T-helper 2 cell treated with Interferon-gamma antibody and Interleukin-4, amounts not matched to agents 5 μg/mL and 100 μg/mL, for 36 hours (primary cell): ENCODE results near the gene LRRC8B.
A peak's percentile ranks its signal among the peaks of the same experiment; 100 is the strongest.

Experiments used
- DNase-seq: peaks from one replicate; pipeline ENCODE4 v3.0.0; 2021; ENCODE audit warnings: low spot score
- H3K27ac Mint-ChIP-seq: one replicate; pipeline ENCODE4 v1.8.0; 2021; ENCODE audit warnings: mild to moderate bottlenecking, mixed read lengths
- H3K27me3 Mint-ChIP-seq: one replicate; pipeline ENCODE4 v1.8.0; 2021; ENCODE audit warnings: low read depth, mixed read lengths
- H3K36me3 Mint-ChIP-seq: one replicate; pipeline ENCODE4 v1.8.0; 2021; ENCODE audit warnings: low read depth, mixed read lengths
- H3K4me1 Mint-ChIP-seq: one replicate; pipeline ENCODE4 v1.8.0; 2021; ENCODE audit warnings: low read depth, mixed read lengths
- H3K4me3 Mint-ChIP-seq: one replicate; pipeline ENCODE4 v1.8.0; 2022; ENCODE audit warnings: mild to moderate bottlenecking, moderate library complexity, mixed read lengths
- H3K9me3 Mint-ChIP-seq: one replicate; pipeline ENCODE4 v1.8.0; 2021; ENCODE audit warnings: mixed read lengths

The LRRC8B gene

GRCh38 chr1:89547563-89548116, 23.0 kb downstream of the LRRC8B start:
- H3K4me3 Mint-ChIP-seq = no peak overlapping the region
- no peaks in the 10 kb centered on the region for H3K27me3 Mint-ChIP-seq
- DNase-seq = no peak
- no peaks in the 10 kb centered on the region for H3K9me3 Mint-ChIP-seq
- H3K4me1 Mint-ChIP-seq = peaks cover 53% of the 10 kb centered on the region
- peaks cover 13% of the 10 kb centered on the region for H3K36me3 Mint-ChIP-seq
- no peak overlapping the region for H3K27ac Mint-ChIP-seq

- peak overlapping the region; percentile 23 for H3K27ac Mint-ChIP-seq
- no peak overlapping the region for H3K4me3 Mint-ChIP-seq
- H3K4me1 Mint-ChIP-seq = peaks cover 53% of the 10 kb centered on the region
Measured at GRCh38 chr1:89548122-89548857, 23.7 kb downstream of the LRRC8B start.

GRCh38 chr1:89550995-89551394, 26.4 kb downstream of the LRRC8B start:
- Mint-ChIP-seq H3K27me3 (no peaks in the 10 kb centered on the region), H3K36me3 (peaks cover 36% of the 10 kb centered on the region), H3K4me3 (no peak overlapping the region), H3K9me3 (no peaks in the 10 kb centered on the region), H3K4me1 (peaks cover 51% of the 10 kb centered on the region), H3K27ac (no peak overlapping the region)
- no peak for DNase-seq

More at GRCh38 chr1:89548122-89548857, 23.7 kb downstream of the LRRC8B start:
- Mint-ChIP-seq H3K9me3 (no peaks in the 10 kb centered on the region), H3K36me3 (peaks cover 16% of the 10 kb centered on the region), H3K27me3 (no peaks in the 10 kb centered on the region)
- no peak for DNase-seq

- peaks cover 52% of the 10 kb centered on the region for H3K36me3 Mint-ChIP-seq
- H3K4me3 Mint-ChIP-seq = peak overlapping the region; percentile 50
- no peak for DNase-seq
- H3K27me3 Mint-ChIP-seq = no peaks in the 10 kb centered on the region
- peaks cover 4% of the 10 kb centered on the region for H3K9me3 Mint-ChIP-seq
- H3K27ac Mint-ChIP-seq = peak overlapping the region; percentile 82
- peaks cover 53% of the 10 kb centered on the region for H3K4me1 Mint-ChIP-seq
Measured at GRCh38 chr1:89552471-89553081, 27.9 kb downstream of the LRRC8B start.

- no peak overlapping the region for H3K4me3 Mint-ChIP-seq
- H3K27ac Mint-ChIP-seq = peak overlapping the region; percentile 32
- peaks cover 57% of the 10 kb centered on the region for H3K36me3 Mint-ChIP-seq
Measured at GRCh38 chr1:89553157-89553556, 28.5 kb downstream of the LRRC8B start.

GRCh38 chr1:89555550-89555949, 30.9 kb downstream of the LRRC8B start:
- Mint-ChIP-seq H3K27me3 (no peaks in the 10 kb centered on the region), H3K4me1 (peaks cover 45% of the 10 kb centered on the region), H3K27ac (no peak overlapping the region), H3K36me3 (peaks cover 69% of the 10 kb centered on the region), H3K4me3 (no peak overlapping the region), H3K9me3 (peaks cover 25% of the 10 kb centered on the region)
- DNase-seq = no peak

More at GRCh38 chr1:89553157-89553556, 28.5 kb downstream of the LRRC8B start:
- no peak for DNase-seq
- Mint-ChIP-seq H3K4me1 (peaks cover 56% of the 10 kb centered on the region), H3K27me3 (no peaks in the 10 kb centered on the region), H3K9me3 (peaks cover 10% of the 10 kb centered on the region)

- DNase-seq = no peak
- H3K27ac Mint-ChIP-seq = peak overlapping the region; percentile 55
- H3K4me1 Mint-ChIP-seq = peaks cover 44% of the 10 kb centered on the region
- H3K36me3 Mint-ChIP-seq = peaks cover 67% of the 10 kb centered on the region
- no peak overlapping the region for H3K4me3 Mint-ChIP-seq
- H3K9me3 Mint-ChIP-seq = peaks cover 28% of the 10 kb centered on the region
- no peaks in the 10 kb centered on the region for H3K27me3 Mint-ChIP-seq
Measured at GRCh38 chr1:89556726-89557444, 32.3 kb downstream of the LRRC8B start.

- peak overlapping the region; percentile 55 for H3K27ac Mint-ChIP-seq
- peaks cover 40% of the 10 kb centered on the region for H3K4me1 Mint-ChIP-seq
- DNase-seq = no peak
- no peak overlapping the region for H3K4me3 Mint-ChIP-seq
- H3K9me3 Mint-ChIP-seq = peaks cover 28% of the 10 kb centered on the region
- peaks cover 72% of the 10 kb centered on the region for H3K36me3 Mint-ChIP-seq
- H3K27me3 Mint-ChIP-seq = no peaks in the 10 kb centered on the region
Measured at GRCh38 chr1:89557445-89557825, 32.8 kb downstream of the LRRC8B start.

- no peak for DNase-seq
- Mint-ChIP-seq H3K27me3 (no peaks in the 10 kb centered on the region), H3K9me3 (peaks cover 28% of the 10 kb centered on the region), H3K36me3 (peaks cover 73% of the 10 kb centered on the region), H3K27ac (peak overlapping the region; percentile 76), H3K4me1 (peaks cover 38% of the 10 kb centered on the region), H3K4me3 (no peak overlapping the region)
Measured at GRCh38 chr1:89557956-89558355, 33.3 kb downstream of the LRRC8B start.

GRCh38 chr1:89563957-89564604, 39.5 kb downstream of the LRRC8B start:
- Mint-ChIP-seq H3K9me3 (peaks cover 10% of the 10 kb centered on the region), H3K4me3 (no peak overlapping the region), H3K27me3 (no peaks in the 10 kb centered on the region), H3K27ac (no peak overlapping the region), H3K4me1 (peaks cover 22% of the 10 kb centered on the region), H3K36me3 (peaks cover 32% of the 10 kb centered on the region)
- DNase-seq = no peak

GRCh38 chr1:89565521-89565920, 40.9 kb downstream of the LRRC8B start:
- Mint-ChIP-seq H3K36me3 (peaks cover 37% of the 10 kb centered on the region), H3K27me3 (no peaks in the 10 kb centered on the region), H3K4me1 (peaks cover 22% of the 10 kb centered on the region), H3K27ac (no peak overlapping the region), H3K9me3 (peaks cover 15% of the 10 kb centered on the region), H3K4me3 (no peak overlapping the region)
- no peak for DNase-seq

- Mint-ChIP-seq H3K36me3 (peaks cover 48% of the 10 kb centered on the region), H3K27me3 (no peaks in the 10 kb centered on the region), H3K4me1 (peaks cover 30% of the 10 kb centered on the region), H3K9me3 (peaks cover 18% of the 10 kb centered on the region), H3K4me3 (no peak overlapping the region), H3K27ac (no peak overlapping the region)
- DNase-seq = no peak
Measured at GRCh38 chr1:89566761-89567174, 42.1 kb downstream of the LRRC8B start.

GRCh38 chr1:89567797-89568196, 43.2 kb downstream of the LRRC8B start:
- Mint-ChIP-seq H3K4me3 (no peak overlapping the region), H3K27ac (no peak overlapping the region), H3K4me1 (peaks cover 29% of the 10 kb centered on the region)

More at GRCh38 chr1:89567797-89568196, 43.2 kb downstream of the LRRC8B start:
- peaks cover 45% of the 10 kb centered on the region for H3K36me3 Mint-ChIP-seq
- peaks cover 16% of the 10 kb centered on the region for H3K9me3 Mint-ChIP-seq
- DNase-seq = no peak
- H3K27me3 Mint-ChIP-seq = no peaks in the 10 kb centered on the region
